CD4-positive, alpha-beta T cell (primary cell): ENCODE measurements around the gene ZNF860. TPM values are rescaled to one million over a fixed set of nuclear protein-coding genes. Genes with fewer than 3 reads are reported as not detected.

Experiments used
- ATAC-seq: fragments of 200-7000 bp; cut with Tn5 transposase; one replicate; pipeline ENCODE4 v1.10.0; 2022; ENCODE audit warnings: mild to moderate bottlenecking; ENCODE audit not compliant: poor library complexity
- CTCF ChIA-PET: fragments of 350-600 bp; sonication (Branson Sonifier 250); formaldehyde crosslinking; loops from one replicate; lab custom pipeline; 2021; ENCODE audit warnings: antibody characterized with exemption, inconsistent platforms; lab: Charles Lee
- POLR2A ChIA-PET: fragments of 350-600 bp; sonication (Branson Sonifier 250); formaldehyde crosslinking; loops from one replicate; lab custom pipeline; 2021; ENCODE audit warnings: antibody characterized with exemption, inconsistent platforms; lab: Charles Lee
- DNase-seq, 14 experiments: peaks; one replicate each; pipeline ENCODE4 v3.0.0-alpha.2; 2013 to 2020; ENCODE audit warnings: mixed read lengths in 2 of 14
- H3K27ac ChIP-seq, 2 donors: one replicate each; pipeline versions ENCODE4 v1.5.1 to v1.7.0; 2013; ENCODE audit warnings: low read length in 2 of 2, low read depth in 1 of 2, mild to moderate bottlenecking in 1 of 2
- H3K27me3 ChIP-seq, 2 experiments: 1 replicate in 1 of 2; 2 replicates in 1 of 2; pipeline versions ENCODE4 v1.6.1 to v1.7.0; 2013; ENCODE audit warnings: low read length in 2 of 2, control low read depth in 1 of 2, mild to moderate bottlenecking in 1 of 2, moderate library complexity in 1 of 2; ENCODE audit not compliant: insufficient read depth in 2 of 2, control insufficient read depth in 1 of 2
- H3K36me3 ChIP-seq: one replicate; pipeline ENCODE4 v1.6.1; 2013; ENCODE audit warnings: low read length, control low read depth; ENCODE audit not compliant: insufficient read depth
- H3K4me1 ChIP-seq: one replicate; pipeline ENCODE4 v1.6.1; 2013; ENCODE audit warnings: low read length, control low read depth; ENCODE audit not compliant: insufficient read depth
- H3K4me3 ChIP-seq: one replicate; pipeline ENCODE4 v1.5.1; 2013; ENCODE audit warnings: mild to moderate bottlenecking, low read length, moderate library complexity
- H3K9me3 ChIP-seq, 2 experiments: 1 replicate in 1 of 2; 2 replicates in 1 of 2; pipeline versions ENCODE4 v1.6.1 to v1.7.0; 2013; ENCODE audit warnings: low read length in 2 of 2, mild to moderate bottlenecking in 2 of 2, control low read depth in 1 of 2, moderate library complexity in 1 of 2; ENCODE audit not compliant: control insufficient read depth in 1 of 2, insufficient read depth in 1 of 2
- H3K27ac Mint-ChIP-seq: one replicate; pipeline ENCODE4 v1.8.0; 2020; ENCODE audit warnings: mixed read lengths
- H3K27me3 Mint-ChIP-seq: one replicate; pipeline ENCODE4 v1.8.0; 2021; ENCODE audit warnings: mixed read lengths
- H3K36me3 Mint-ChIP-seq: one replicate; pipeline ENCODE4 v1.8.0; 2021; ENCODE audit warnings: low read depth, mixed read lengths
- H3K4me1 Mint-ChIP-seq: one replicate; pipeline ENCODE4 v1.8.0; 2021; ENCODE audit warnings: low read depth, mixed read lengths
- H3K4me3 Mint-ChIP-seq: one replicate; pipeline ENCODE4 v1.8.0; 2020; ENCODE audit warnings: mild to moderate bottlenecking, mixed read lengths
- H3K9me3 Mint-ChIP-seq: one replicate; pipeline ENCODE4 v1.8.0; 2020; ENCODE audit warnings: mixed read lengths
- intact Hi-C, 2 experiments: fragments of 100-400 bp; cut with DNase I in 1 of 2; cut with micrococcal nuclease in 1 of 2; formaldehyde crosslinking; loops; one replicate each; pipeline versions ENCODE4 v1.15.1 to v1.9.0; 2023 to 2025; cut with DNase I, micrococcal nuclease
- total RNA-seq, 174 experiments: library from RNA in 2 of 174; stranded (reverse) in 2 of 174; gene quantifications; one replicate each; pipeline ENCODE4 v1.2.3 and lab custom pipeline; 2021 to 2026
- TF ChIP-seq, protein P1 (sequence below): fragments of 200-600 bp; IDR thresholded peaks from one replicate; pipeline ENCODE4 v1.8.0; 2022; ENCODE audit warnings: antibody characterized with exemption, mild to moderate bottlenecking

The ZNF860 gene
- total RNA-seq, 2 experiments from 2014 or later = not detected

DNA sequence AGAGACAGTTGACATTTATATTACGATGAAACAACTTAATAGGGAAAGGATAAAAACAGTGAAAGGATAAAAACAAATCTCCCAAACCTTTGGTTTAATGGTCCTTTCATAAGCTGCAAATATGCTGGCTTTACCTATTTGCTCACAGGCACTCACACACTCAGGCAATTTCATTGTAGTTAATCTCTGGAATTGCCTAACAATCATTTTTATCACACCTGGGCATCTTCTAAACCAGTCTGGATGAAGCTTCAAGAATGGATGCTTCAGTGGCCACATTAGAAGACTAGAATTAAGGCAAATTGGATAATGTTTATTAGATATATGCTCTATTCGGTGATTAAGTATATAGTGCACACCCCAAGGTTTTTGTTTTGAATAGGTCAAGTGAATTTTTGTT lies 14.0 kb upstream of the ZNF860 start:
- Mint-ChIP-seq H3K27me3 (no peaks in the 10 kb centered on the region), H3K9me3 (no peaks in the 10 kb centered on the region), H3K27ac (no peak overlapping the region), H3K4me1 (peaks cover 5% of the 10 kb centered on the region), H3K4me3 (no peak overlapping the region), H3K36me3 (no peaks in the 10 kb centered on the region)
- Histone ChIP-seq H3K4me3 (no peak overlapping the region), H3K27ac (no peak overlapping the region), H3K4me1 (no peaks in the 10 kb centered on the region), H3K9me3 (no peaks in the 10 kb centered on the region), H3K27me3 (no peaks in the 10 kb centered on the region), H3K36me3 (no peaks in the 10 kb centered on the region)
- DNase-seq (no peak), ATAC-seq (no peak)
- TF ChIP-seq, protein P1, sequence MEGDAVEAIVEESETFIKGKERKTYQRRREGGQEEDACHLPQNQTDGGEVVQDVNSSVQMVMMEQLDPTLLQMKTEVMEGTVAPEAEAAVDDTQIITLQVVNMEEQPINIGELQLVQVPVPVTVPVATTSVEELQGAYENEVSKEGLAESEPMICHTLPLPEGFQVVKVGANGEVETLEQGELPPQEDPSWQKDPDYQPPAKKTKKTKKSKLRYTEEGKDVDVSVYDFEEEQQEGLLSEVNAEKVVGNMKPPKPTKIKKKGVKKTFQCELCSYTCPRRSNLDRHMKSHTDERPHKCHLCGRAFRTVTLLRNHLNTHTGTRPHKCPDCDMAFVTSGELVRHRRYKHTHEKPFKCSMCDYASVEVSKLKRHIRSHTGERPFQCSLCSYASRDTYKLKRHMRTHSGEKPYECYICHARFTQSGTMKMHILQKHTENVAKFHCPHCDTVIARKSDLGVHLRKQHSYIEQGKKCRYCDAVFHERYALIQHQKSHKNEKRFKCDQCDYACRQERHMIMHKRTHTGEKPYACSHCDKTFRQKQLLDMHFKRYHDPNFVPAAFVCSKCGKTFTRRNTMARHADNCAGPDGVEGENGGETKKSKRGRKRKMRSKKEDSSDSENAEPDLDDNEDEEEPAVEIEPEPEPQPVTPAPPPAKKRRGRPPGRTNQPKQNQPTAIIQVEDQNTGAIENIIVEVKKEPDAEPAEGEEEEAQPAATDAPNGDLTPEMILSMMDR = no peak
- intact Hi-C loops = no loop called here
- POLR2A ChIA-PET = no interaction called here
- CTCF ChIA-PET = no interaction called here

DNA sequence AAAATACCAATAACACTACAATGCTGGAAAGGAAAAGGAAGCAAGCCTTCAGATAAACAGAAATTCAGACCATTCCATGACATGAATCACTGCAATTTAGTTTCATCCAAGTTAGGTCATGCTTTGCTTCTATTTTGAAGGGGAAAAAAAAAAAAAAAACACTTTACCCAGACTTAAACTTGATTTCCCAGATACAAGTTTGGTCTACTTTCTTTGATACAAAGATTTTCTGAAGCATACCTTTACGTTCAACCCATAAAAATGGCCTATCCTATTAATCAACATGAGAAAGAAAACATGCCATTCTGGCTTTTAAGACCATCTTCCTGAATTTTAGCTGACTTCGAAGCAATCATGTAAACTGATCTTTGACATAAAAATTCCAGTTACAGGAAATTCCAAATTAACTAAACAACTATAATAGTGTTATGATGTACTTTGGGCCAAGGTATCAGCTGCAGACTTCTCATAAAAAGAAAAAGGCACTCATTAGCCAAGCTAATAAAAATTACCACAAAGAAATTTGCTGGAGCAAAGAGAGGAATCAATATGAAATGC lies 13.1 kb upstream of the ZNF860 start:
- ChIA-PET POLR2A (no interaction called here), CTCF (no interaction called here)
- H3K4me1 Mint-ChIP-seq = no peaks in the 10 kb centered on the region
- H3K27ac Mint-ChIP-seq = no peak overlapping the region
- intact Hi-C loops = no loop called here
- ATAC-seq = no peak
- Histone ChIP-seq H3K9me3 (no peaks in the 10 kb centered on the region), H3K4me3 (no peak overlapping the region), H3K36me3 (no peaks in the 10 kb centered on the region), H3K27me3 (peaks cover 0 to 2% of the 10 kb centered on the region in 2 experiments), H3K4me1 (no peaks in the 10 kb centered on the region), H3K27ac (no peak overlapping the region)
- TF ChIP-seq, protein P1 = no peak
- DNase-seq = no peak
- no peaks in the 10 kb centered on the region for H3K36me3 Mint-ChIP-seq
- H3K27me3 Mint-ChIP-seq = no peaks in the 10 kb centered on the region
- H3K9me3 Mint-ChIP-seq = no peaks in the 10 kb centered on the region
- H3K4me3 Mint-ChIP-seq = no peak overlapping the region

DNA sequence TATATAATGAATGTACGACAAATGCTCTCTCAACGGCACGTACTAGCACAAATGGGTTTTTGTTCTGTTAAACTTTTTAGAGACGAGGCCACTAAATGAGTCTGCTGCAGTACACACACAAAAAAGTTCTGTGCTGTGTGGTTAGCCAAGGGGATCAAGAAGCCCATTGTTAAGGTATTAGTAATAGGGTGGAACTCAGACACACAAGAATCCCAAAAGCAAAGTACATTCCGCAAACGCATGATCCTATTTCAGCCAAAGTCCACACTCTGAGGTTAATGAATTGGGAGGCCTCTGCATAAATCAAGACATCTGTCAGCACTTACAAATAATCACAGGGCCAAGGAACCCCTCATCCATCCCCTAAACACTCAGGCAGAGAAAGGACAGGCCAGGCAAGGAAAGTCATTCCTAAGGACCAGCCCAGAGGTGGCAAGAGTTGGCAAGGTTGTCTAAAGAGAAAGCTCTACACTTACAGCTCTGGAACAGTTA lies 12.6 kb upstream of the ZNF860 start:
- Histone ChIP-seq H3K36me3 (no peaks in the 10 kb centered on the region), H3K27me3 (peaks cover 0 to 3% of the 10 kb centered on the region in 2 experiments), H3K4me1 (no peaks in the 10 kb centered on the region), H3K27ac (no peak overlapping the region), H3K9me3 (no peaks in the 10 kb centered on the region), H3K4me3 (no peak overlapping the region)
- POLR2A ChIA-PET = no interaction called here
- DNase-seq (no peak), ATAC-seq (no peak)
- H3K4me3 Mint-ChIP-seq = no peak overlapping the region
- no peaks in the 10 kb centered on the region for H3K9me3 Mint-ChIP-seq
- intact Hi-C loops = no loop called here
- CTCF ChIA-PET = no interaction called here
- no peaks in the 10 kb centered on the region for H3K27me3 Mint-ChIP-seq
- no peak overlapping the region for H3K27ac Mint-ChIP-seq
- TF ChIP-seq, protein P1 = no peak
- no peaks in the 10 kb centered on the region for H3K4me1 Mint-ChIP-seq
- no peaks in the 10 kb centered on the region for H3K36me3 Mint-ChIP-seq
